Stimulated activated CD8-positive, alpha-beta memory T cell treated with anti-CD3 and anti-CD28 coated beads, Interleukin-2, amount 100 ng/mL, for 48 hours (primary cell): ENCODE measurements around the gene ACTL10.
"Not testable (repeated sequence)": the region's sequence is repeated elsewhere in the genome, so short reads cannot be mapped to it uniquely, and the experiment has no call there.

ENCODE experiments used
- DNase-seq, 2 donors: peaks; one replicate each; pipeline ENCODE4 v3.0.0-alpha.2; 2020; ENCODE audit warnings: low read depth in 2 of 2

ACTL10 gene

GRCh38 chr20:33693741-33694638 lies 27.2 kb downstream of the ACTL10 start:
- DNase-seq, result no peak

- no peak for DNase-seq
Observed at GRCh38 chr20:33694639-33695012, 27.9 kb downstream of the ACTL10 start.

GRCh38 chr20:33696448-33696847 lies 29.7 kb downstream of the ACTL10 start:
- DNase-seq, result no peak

- no peak for DNase-seq
Observed at GRCh38 chr20:33697129-33697528, 30.4 kb downstream of the ACTL10 start.

- DNase-seq, result not testable (repeated sequence)
Observed at GRCh38 chr20:33698966-33699365, 32.2 kb downstream of the ACTL10 start.

- not testable (repeated sequence) for DNase-seq
Observed at GRCh38 chr20:33700696-33701441, 34.1 kb downstream of the ACTL10 start.

- DNase-seq, result no peak
Observed at GRCh38 chr20:33701629-33702450, 35.1 kb downstream of the ACTL10 start.

- DNase-seq, result no peak
Observed at GRCh38 chr20:33702861-33703260, 36.1 kb downstream of the ACTL10 start.

- DNase-seq, result no peak
Observed at GRCh38 chr20:33703498-33704137, 36.9 kb downstream of the ACTL10 start.

- no peak for DNase-seq
Observed at GRCh38 chr20:33704197-33704924, 37.6 kb downstream of the ACTL10 start.

- no peak for DNase-seq
Observed at GRCh38 chr20:33707668-33708067, 40.9 kb downstream of the ACTL10 start.

GRCh38 chr20:33709398-33709797 lies 42.7 kb downstream of the ACTL10 start:
- DNase-seq, result no peak

- DNase-seq, result no peak
Observed at GRCh38 chr20:33709905-33710541, 43.3 kb downstream of the ACTL10 start.

- no peak for DNase-seq
Observed at GRCh38 chr20:33710681-33711445, 44.1 kb downstream of the ACTL10 start.

- DNase-seq, result no peak
Observed at GRCh38 chr20:33711446-33711738, 44.6 kb downstream of the ACTL10 start.

- no peak for DNase-seq
Observed at GRCh38 chr20:33713865-33714367, 47.2 kb downstream of the ACTL10 start.

GRCh38 chr20:33716498-33716897 lies 49.8 kb downstream of the ACTL10 start:
- DNase-seq, result no peak
